Loucy (cell line): ENCODE measurements around the gene NARS2.

Experiments used
- H2AFZ ChIP-seq: fragments of 200-600 bp; sonication (generic); 2 replicates; pipeline ENCODE4 v1.6.0; 2016; ENCODE audit warnings: antibody characterized with exemption, mild to moderate bottlenecking, low read length, moderate library complexity
- H3F3A ChIP-seq: fragments of 200-600 bp; 2 replicates; pipeline ENCODE4 v1.6.0; 2016; ENCODE audit warnings: antibody characterized with exemption, low read depth, mild to moderate bottlenecking
- H3K27me3 ChIP-seq: fragments of 200-600 bp; sonication (generic); 2 replicates; pipeline ENCODE4 v1.6.1; 2014; ENCODE audit warnings: low read length, mild to moderate bottlenecking; ENCODE audit not compliant: insufficient read depth, poor library complexity, severe bottlenecking
- H3K36me3 ChIP-seq: fragments of 200-600 bp; sonication (generic); 2 replicates; pipeline ENCODE4 v1.6.1; 2016; ENCODE audit warnings: low read length; ENCODE audit not compliant: insufficient read depth
- H3K4me1 ChIP-seq: fragments of 200-600 bp; sonication (generic); 2 replicates; pipeline ENCODE4 v1.5.1; 2014; ENCODE audit warnings: low read length, mild to moderate bottlenecking; ENCODE audit not compliant: insufficient read depth, poor library complexity, severe bottlenecking
- H3K4me2 ChIP-seq: fragments of 200-600 bp; sonication (generic); 2 replicates; pipeline ENCODE4 v1.6.0; 2014; ENCODE audit warnings: antibody characterized with exemption, low read length, low read depth, mild to moderate bottlenecking; ENCODE audit not compliant: poor library complexity, severe bottlenecking
- H3K4me3 ChIP-seq: fragments of 200-600 bp; sonication (generic); 2 replicates; pipeline ENCODE4 v1.5.1; 2014; ENCODE audit warnings: low read length, mild to moderate bottlenecking, mixed read lengths; ENCODE audit not compliant: poor library complexity, severe bottlenecking
- H3K79me2 ChIP-seq: fragments of 200-600 bp; sonication (generic); 2 replicates; pipeline ENCODE4 v1.6.1; 2014; ENCODE audit warnings: low read length; ENCODE audit not compliant: insufficient read depth
- H3K9ac ChIP-seq: fragments of 200-600 bp; sonication (generic); 2 replicates; pipeline ENCODE4 v1.6.0; 2014; ENCODE audit warnings: mild to moderate bottlenecking, low read depth, low read length, moderate library complexity; ENCODE audit not compliant: poor library complexity, severe bottlenecking
- H3K9me2 ChIP-seq: fragments of 200-600 bp; sonication (generic); replicated peaks from 2 replicates; pipeline ENCODE4 v1.6.1; 2016; ENCODE audit warnings: low read depth, low read length, mixed read lengths
- H3K9me3 ChIP-seq: fragments of 200-600 bp; sonication (generic); 2 replicates; pipeline ENCODE4 v1.6.1; 2014; ENCODE audit warnings: mild to moderate bottlenecking, antibody characterized with exemption, low read length, low read depth; ENCODE audit not compliant: insufficient read depth
- H4K20me1 ChIP-seq: fragments of 200-600 bp; sonication (generic); 2 replicates; pipeline ENCODE4 v1.6.0; 2014; ENCODE audit warnings: antibody characterized with exemption, low read length, mild to moderate bottlenecking; ENCODE audit not compliant: insufficient read depth, poor library complexity, severe bottlenecking
- EZH2phosphoT487 ChIP-seq: fragments of 200-600 bp; IDR thresholded peaks from 2 replicates; pipeline ENCODE4 v1.6.1; 2018; ENCODE audit warnings: antibody characterized with exemption, mild to moderate bottlenecking, moderate library complexity, borderline replicate concordance
- TF ChIP-seq, protein P1 (sequence below): fragments of 200-600 bp; sonication (generic); conservative IDR thresholded peaks from 2 replicates; pipeline ENCODE4 v1.5.1; 2014; ENCODE audit warnings: mild to moderate bottlenecking, antibody characterized with exemption, low read length

NARS2 gene

DNA sequence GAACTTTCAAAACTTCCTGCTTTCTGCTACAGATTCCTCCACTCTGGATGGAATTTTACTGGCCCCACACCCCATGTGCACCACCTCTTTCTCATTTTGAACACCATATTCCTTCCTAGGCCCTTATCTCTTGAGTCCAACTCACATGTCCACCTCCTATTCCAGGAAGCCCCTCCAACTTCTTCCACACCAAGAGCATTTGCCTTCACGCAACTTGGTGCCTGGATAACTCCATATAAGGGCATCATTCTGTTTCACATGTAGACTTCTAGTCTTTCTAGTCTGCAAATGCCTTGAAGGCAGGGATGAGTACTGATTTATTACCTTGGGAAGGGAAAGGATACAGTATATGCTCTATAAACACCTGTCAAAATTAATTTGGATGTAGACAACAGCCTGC is 174.5 kb downstream of the NARS2 start:
- Histone ChIP-seq H4K20me1 (no peaks in the 10 kb centered on the region), H3K9me2 (no peaks in the 10 kb centered on the region), H3K4me2 (no peak overlapping the region), H3K4me3 (no peak overlapping the region), H2AFZ (no peak overlapping the region), H3K4me1 (peaks cover 12% of the 10 kb centered on the region), H3K9me3 (no peaks in the 10 kb centered on the region), H3K27me3 (no peaks in the 10 kb centered on the region), H3K79me2 (no peaks in the 10 kb centered on the region), H3F3A (no peaks in the 10 kb centered on the region), H3K9ac (no peak overlapping the region), H3K36me3 (no peaks in the 10 kb centered on the region)
- TF ChIP-seq, protein P1, sequence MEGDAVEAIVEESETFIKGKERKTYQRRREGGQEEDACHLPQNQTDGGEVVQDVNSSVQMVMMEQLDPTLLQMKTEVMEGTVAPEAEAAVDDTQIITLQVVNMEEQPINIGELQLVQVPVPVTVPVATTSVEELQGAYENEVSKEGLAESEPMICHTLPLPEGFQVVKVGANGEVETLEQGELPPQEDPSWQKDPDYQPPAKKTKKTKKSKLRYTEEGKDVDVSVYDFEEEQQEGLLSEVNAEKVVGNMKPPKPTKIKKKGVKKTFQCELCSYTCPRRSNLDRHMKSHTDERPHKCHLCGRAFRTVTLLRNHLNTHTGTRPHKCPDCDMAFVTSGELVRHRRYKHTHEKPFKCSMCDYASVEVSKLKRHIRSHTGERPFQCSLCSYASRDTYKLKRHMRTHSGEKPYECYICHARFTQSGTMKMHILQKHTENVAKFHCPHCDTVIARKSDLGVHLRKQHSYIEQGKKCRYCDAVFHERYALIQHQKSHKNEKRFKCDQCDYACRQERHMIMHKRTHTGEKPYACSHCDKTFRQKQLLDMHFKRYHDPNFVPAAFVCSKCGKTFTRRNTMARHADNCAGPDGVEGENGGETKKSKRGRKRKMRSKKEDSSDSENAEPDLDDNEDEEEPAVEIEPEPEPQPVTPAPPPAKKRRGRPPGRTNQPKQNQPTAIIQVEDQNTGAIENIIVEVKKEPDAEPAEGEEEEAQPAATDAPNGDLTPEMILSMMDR = no peak
- TF ChIP-seq EZH2phosphoT487 = no peak

- Histone ChIP-seq H3K9me2 (no peaks in the 10 kb centered on the region), H3K9ac (no peak overlapping the region), H3K4me2 (no peak overlapping the region), H3F3A (no peaks in the 10 kb centered on the region), H3K9me3 (no peaks in the 10 kb centered on the region), H3K36me3 (no peaks in the 10 kb centered on the region), H3K27me3 (no peaks in the 10 kb centered on the region), H3K79me2 (no peaks in the 10 kb centered on the region), H3K4me3 (no peak overlapping the region), H2AFZ (no peak overlapping the region), H3K4me1 (peaks cover 12% of the 10 kb centered on the region), H4K20me1 (no peaks in the 10 kb centered on the region)
- TF ChIP-seq, protein P1 = no peak
- no peak for TF ChIP-seq EZH2phosphoT487
Observed at GRCh38 chr11:78399136-78399535, 175.5 kb downstream of the NARS2 start.

- TF ChIP-seq, protein P1 = no peak
- TF ChIP-seq EZH2phosphoT487 = no peak
- Histone ChIP-seq H3K36me3 (no peaks in the 10 kb centered on the region), H3K4me3 (no peak overlapping the region), H2AFZ (no peak overlapping the region), H3F3A (no peaks in the 10 kb centered on the region), H3K9me2 (no peaks in the 10 kb centered on the region), H3K4me1 (peaks cover 12% of the 10 kb centered on the region), H3K9me3 (no peaks in the 10 kb centered on the region), H4K20me1 (no peaks in the 10 kb centered on the region), H3K27me3 (no peaks in the 10 kb centered on the region), H3K4me2 (no peak overlapping the region), H3K9ac (no peak overlapping the region), H3K79me2 (no peaks in the 10 kb centered on the region)
Observed at GRCh38 chr11:78398715-78399114, 175.9 kb downstream of the NARS2 start.
